SKM-1 (cell line): ENCODE measurements around the gene CIB1.

ENCODE experiments used
- DNase-seq: peaks from one replicate; lab custom pipeline; 2025; ENCODE audit not compliant: unreplicated experiment; lab: John Stamatoyannopoulos, UW

CIB1 gene

DNA sequence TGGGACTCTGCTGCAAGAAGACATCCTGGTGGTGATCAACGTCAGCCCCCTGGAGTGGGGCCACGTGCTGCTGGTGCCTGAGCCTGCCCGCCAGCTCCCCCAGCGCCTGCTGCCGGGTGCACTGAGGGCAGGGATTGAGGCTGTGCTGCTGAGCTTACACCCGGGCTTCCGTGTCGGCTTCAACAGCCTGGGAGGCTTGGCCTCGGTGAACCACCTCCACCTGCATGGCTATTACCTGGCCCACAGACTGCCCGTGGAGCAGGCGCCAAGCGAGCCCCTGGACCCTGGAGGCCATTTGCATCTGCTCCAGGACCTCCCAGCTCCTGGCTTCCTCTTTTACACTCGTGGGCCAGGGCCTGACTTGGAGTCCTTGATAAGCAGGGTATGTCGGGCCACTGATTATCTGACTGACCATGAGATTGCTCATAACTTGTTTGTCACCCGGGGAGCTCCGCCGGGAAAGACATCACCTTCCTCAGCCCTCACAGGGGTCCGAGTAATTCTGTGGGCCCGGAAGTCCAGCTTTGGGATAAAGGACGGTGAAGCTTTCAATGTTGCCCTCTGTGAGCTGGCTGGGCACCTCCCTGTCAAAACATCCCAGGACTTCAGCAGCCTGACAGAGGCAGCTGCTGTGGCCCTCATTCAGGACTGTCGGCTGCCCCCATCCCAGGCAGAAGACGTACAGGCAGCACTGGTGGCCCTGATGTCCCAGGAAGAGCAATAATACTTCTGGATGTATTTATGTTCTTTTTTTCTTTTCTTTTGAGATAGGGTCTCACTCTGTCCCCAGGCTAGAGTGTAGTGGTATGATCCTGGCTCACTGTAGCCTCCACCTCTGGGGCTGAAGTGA lies 7.8 kb upstream of the CIB1 start:
- DNase-seq, result no peak

DNA sequence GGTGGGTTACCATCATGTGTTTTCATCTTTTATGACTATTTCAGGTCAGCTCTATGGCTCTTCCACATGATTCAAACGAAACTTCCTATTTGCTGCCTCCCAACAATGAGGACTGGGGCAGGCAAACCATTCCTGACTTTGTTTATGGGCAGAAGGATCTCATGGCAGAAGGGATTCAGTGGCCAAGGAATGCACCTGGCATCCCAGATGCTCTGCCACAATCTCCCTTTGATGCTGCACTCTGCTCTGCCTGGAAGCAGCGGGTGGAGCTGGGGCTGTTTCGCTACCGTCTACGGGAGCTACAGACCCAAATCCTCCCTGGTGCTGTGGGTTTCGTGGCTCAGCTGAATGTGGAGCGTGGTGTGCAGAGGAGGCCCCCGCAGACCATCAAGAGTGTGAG lies 7.1 kb upstream of the CIB1 start:
- no peak for DNase-seq

DNA sequence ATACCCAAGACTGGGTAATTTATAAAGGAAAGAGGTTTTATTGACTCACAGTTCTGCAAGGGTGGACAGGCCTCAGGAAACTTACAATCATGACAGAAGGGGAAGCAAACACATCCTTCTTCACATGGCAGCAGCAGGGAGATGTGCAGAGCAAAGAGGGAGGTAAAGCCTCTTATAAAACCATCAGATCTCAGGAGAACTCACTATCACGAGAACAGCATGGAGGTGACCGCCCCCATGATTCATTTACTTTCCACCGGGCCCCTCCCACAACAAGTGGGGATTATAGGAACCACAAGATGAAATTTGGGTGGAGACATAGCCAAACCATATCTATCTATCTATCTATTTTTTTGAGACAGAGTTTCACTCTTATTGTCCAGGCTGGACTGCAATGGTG lies 5.6 kb upstream of the CIB1 start:
- DNase-seq, result no peak

DNA sequence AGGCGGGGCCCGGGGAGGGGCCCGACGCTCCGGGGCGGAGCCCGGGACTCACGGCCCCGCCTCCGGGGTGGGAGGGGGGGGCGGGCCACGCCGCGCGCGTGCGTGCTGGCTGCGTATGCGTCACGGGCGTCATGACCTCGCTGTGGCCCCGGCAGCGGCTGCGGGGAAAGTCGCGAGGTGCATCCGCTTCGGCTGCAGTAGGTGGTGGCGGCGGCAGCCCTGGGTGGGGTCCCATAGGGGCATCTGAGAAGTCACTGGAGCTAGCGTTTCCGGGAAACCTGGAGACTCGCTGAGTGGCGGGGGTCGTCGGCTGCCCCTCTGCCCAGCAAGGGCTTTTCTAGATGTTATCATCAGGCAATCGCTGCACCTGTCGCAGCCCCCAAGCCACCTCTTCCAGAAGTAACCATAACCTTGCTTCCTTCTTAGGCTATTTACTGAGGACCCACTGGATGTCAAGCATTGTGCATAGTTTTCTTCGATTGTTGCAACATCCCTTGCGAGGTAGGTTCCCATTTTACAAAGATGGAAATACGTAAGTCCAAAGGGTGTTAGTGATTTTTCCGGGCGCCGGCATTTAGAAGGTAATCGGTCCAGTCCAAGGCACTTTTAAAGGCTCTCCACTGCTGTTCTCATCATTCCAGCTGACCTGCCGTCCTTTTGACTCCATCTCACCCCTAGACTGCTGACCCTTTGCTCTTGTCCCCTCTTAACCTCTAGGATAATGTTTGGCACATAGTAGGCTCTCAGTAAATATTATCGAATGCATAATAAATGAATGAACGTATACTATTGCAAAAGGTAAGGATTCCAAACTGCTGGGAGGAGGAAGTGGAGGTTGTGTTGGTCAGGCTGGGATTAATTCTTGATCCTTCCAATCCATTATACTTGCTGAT lies 601 bp upstream of the CIB1 start, which contains the start of gene GDPGP1:
TSS of gene GDPGP1 (plus strand) at position 114 of the 893 bp plus-strand sequence. CDS start 6,700 bp downstream, outside the sequence.
- peak; percentile 97 for DNase-seq

DNA sequence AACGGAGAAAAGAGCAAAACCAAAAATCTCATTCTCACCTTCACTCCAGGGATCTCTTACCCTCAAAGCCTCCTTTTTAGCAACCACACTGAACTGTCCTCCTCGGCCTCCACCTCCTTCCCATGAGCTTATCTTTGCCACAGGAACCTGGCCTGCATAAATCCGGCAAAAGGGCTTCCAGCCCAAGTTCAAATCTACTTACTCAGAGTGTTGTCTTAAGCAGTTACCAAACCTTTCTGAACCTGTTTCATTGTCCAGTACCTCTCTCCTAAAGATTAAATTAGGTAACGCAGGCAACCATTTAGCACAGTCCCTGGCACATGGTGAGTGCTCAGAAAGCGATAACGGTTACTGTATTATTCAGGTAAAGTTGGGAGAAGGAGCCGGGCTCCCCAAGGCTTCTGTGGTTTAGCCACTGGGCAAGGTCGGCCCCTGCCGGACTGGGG lies 777 bp downstream of the CIB1 start:
- no peak for DNase-seq

DNA sequence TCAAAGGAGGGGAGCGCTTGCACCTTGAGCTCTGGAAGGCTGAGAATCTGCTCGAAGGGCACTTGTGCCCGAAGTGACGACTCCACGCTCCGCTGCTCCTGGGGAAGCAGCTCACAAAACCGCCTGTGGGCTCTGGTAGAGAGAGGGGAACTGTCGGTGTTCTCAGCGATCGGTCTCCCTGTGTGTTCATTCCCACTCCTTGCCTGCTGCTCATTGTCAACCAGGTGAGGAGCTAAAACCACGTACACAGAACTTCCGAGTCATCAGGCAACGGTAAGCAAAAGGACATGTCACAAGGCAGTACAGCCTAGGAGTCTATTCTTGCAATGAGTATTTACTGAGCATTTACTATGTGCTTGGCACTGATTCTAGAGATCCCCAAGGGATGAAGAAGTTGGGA lies 1.5 kb downstream of the CIB1 start:
- no peak for DNase-seq

DNA sequence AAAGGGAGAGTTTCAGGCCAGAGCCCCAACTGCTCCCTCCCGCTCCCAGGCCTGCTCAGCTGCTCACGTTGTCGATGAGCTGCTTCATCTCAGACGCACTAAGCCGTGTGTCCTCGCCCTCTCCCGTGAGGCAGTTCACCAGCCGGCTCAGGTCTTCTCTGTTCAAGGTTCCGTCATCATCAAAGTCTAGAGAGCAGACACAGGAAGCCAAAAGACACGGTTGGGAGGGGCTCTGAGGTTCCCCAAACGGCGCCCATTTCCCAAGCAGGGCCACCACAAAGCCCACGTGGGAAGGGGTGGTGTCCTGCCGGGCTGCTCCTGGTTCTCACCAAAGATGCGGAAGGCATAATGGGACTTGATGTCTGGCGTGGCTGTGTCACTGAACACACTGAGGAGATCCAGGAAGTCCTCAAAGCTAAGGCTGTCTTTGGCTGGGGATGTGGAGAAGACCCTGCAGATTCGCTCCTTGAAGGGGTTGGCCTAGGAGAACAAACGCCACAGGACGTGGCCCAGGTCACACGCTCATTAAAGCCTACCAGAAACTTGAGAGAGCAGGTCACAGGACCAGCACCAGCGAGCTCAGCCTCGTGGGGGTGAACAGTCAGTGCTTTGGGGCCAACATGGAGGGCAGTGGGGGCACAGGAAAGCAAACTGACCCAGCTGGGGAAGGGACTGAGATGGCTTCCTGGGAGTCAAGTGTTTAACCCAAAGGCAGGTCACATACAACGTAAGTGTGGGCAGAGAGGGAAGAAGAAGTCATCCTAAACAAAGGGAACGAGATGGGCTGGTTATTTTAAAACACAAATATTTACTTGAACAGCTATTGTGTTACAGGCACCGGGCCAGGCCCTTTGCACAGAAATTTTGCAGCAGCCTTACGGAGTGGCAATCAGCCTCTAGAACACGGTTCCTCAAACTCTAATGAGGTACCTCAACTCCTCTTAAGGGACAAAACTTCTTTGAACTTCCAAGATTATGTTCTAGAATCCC lies 2.4 kb downstream of the CIB1 start:
- no peak for DNase-seq

DNA sequence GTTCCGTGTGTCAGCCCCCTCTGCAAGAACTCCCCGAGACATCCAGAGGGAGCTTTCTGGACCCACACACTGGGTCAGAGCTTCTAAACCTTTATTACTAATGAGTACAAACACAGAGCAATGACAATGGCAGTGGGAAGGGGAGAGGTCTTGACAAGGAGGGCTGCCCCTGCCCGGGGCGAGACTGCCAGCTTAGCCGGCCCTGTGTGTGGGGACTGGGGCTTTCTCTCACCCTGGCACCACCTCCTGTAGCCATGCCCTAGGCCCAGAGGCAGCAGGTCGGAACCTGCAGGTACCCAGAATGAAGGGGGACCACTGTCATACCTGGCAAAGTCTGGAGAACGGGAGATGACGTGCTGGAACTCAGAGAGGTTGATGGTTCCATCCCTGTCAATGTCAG lies 3.1 kb downstream of the CIB1 start:
- DNase-seq, result no peak

DNA sequence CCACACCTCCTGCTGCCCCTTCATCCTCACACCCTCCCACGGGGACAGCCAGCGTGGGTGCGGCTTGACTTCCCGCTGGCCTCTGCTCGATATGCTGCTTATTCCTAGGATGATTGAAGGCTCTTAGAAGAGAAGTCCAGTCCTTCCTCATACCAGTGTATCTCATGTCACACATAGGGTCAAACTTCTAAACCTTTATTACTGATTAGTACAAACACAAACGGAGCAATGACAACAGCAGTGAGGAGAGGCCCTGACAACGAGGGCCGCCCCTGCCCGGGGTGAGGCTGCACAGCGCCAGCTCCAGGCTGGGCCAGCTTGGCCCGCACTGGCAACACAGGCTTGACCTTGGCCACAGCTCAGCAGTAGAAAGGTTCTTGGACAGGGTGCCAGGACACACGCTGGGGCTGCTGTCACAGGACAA lies 3.7 kb downstream of the CIB1 start:
- no peak for DNase-seq

DNA sequence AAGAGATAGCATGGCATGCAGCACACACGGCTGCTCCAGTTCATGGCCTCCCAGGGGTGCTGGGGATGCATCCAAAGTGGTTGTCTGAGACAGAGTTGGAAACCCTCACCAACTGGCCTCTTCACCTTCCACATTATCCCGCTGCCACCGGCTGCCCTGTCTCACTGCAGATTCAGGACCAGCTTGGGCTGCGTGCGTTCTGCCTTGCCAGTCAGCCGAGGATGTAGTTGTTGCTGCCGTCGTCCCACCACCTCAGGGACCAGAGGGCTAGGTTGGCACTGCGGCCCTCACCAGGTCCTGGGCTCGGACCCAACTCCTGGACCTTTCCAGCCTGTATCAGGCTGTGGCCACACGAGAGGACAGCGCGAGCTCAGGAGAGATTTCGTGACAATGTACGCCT lies 4.8 kb downstream of the CIB1 start:
- no peak for DNase-seq

DNA sequence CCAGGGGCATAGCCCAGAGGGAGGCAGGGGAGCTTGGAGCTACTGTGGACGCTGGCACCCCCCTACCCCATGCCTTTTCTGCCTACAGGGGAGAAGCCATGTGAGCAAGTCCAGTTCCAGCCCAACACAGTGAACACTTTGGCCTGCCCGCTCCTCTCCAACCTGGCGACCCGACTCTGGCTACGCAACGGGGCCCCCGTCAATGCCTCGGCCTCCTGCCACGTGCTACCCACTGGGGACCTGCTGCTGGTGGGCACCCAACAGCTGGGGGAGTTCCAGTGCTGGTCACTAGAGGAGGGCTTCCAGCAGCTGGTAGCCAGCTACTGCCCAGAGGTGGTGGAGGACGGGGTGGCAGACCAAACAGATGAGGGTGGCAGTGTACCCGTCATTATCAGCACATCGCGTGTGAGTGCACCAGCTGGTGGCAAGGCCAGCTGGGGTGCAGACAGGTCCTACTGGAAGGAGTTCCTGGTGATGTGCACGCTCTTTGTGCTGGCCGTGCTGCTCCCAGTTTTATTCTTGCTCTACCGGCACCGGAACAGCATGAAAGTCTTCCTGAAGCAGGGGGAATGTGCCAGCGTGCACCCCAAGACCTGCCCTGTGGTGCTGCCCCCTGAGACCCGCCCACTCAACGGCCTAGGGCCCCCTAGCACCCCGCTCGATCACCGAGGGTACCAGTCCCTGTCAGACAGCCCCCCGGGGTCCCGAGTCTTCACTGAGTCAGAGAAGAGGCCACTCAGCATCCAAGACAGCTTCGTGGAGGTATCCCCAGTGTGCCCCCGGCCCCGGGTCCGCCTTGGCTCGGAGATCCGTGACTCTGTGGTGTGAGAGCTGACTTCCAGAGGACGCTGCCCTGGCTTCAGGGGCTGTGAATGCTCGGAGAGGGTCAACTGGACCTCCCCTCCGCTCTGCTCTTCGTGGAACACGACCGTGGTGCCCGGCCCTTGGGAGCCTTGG lies 5.6 kb downstream of the CIB1 start:
- no peak for DNase-seq

DNA sequence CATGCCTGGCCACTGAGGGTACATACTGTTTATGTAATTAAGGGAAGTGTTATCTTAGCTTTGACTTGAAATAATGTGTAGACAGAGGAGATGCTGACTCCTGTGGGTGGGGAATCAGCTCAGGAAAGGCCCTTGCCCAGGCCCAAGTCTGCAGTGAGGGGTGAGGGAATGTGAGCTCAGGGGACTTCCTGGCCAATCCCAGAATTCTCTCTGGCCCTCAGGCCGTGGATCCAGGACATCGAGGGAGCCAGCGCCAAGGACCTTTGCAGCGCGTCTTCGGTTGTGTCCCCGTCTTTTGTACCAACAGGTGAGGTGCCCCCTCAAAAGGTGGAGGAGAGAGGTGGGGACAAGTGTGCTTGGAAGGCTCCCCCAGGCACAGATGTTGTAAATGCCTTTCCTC lies 6.4 kb downstream of the CIB1 start:
- no peak for DNase-seq

DNA sequence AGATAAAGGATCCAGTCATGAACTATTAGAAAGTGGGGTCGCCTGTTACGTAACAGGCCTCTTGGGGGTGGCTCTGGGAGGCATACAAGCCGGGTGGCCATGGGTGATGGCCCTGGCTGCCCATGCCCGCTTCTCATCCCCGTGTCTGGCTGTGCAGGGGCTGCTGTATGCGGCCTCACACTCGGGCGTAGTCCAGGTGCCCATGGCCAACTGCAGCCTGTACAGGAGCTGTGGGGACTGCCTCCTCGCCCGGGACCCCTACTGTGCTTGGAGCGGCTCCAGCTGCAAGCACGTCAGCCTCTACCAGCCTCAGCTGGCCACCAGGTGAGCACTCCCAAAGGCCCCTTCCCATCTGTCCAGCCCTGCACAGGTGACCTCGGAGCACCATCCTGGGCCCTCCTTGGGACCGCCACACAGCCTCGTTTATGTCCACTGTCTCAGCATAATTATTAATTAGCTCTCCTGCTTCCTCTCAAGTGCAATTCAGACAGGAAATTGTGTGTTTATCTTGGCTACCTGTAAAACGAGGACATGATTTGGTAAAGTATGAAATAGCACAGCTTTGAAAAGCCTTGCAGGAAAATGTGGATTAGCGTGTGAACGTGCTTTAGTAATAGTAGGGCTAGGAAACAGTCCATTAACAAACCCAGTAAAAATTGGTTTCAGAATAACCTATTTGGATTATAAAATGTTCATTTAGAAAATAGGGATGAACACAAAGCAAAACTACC lies 8.1 kb downstream of the CIB1 start:
- DNase-seq, result no peak

DNA sequence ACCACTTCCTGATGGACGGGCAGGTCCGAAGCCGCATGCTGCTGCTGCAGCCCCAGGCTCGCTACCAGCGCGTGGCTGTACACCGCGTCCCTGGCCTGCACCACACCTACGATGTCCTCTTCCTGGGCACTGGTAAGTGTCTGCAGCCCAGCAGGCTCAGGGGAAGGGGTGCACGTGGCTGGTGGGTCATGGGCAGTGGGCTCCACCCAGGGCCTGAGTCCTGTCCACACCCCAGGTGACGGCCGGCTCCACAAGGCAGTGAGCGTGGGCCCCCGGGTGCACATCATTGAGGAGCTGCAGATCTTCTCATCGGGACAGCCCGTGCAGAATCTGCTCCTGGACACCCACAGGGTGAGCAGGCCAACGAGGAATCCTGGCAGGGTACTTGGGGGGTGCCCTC lies 8.7 kb downstream of the CIB1 start:
- DNase-seq, result no peak

DNA sequence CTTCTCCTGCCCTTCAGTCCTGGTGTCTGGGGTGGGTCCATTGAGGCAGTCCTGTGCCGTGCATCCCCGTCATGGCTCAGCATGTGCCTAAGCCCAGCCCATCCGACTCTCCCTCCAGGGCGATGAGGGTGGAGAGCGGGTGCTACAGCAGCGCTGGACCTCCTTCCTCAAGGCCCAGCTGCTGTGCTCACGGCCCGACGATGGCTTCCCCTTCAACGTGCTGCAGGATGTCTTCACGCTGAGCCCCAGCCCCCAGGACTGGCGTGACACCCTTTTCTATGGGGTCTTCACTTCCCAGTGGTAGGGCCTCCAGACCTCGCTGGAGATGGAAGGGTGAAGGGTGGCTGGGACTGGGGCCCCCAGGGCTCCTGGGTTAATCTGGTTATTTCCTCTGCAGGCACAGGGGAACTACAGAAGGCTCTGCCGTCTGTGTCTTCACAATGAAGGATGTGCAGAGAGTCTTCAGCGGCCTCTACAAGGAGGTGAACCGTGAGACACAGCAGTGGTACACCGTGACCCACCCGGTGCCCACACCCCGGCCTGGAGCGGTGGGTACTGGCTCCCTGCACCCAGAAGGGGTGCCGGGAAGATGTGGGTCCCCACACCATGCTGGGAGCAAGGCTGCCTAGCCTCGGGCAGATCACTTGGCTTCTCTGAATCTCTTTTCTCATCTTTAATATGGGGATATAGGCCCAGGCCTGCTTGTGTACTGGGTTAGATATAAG lies 10.1 kb downstream of the CIB1 start:
- no peak for DNase-seq

DNA sequence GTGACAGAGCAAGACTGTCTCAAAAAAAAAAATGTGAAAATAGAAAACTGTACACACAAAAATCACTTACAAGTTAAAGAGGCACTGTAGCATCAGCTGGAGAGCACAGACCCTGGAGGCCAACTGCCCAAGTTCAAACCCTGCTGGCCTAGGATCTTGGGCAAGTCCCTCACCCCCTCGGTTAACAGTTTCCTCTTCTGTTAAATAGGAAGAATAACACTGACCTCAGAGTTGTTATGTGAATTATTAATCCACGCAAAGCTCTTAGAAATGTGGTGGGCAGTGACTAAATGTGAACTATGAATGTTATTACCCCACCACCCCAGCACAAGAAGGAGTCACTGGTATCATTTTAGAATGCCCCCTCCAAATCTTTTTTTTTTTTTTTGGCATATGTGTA lies 11.2 kb downstream of the CIB1 start:
- no peak for DNase-seq

DNA sequence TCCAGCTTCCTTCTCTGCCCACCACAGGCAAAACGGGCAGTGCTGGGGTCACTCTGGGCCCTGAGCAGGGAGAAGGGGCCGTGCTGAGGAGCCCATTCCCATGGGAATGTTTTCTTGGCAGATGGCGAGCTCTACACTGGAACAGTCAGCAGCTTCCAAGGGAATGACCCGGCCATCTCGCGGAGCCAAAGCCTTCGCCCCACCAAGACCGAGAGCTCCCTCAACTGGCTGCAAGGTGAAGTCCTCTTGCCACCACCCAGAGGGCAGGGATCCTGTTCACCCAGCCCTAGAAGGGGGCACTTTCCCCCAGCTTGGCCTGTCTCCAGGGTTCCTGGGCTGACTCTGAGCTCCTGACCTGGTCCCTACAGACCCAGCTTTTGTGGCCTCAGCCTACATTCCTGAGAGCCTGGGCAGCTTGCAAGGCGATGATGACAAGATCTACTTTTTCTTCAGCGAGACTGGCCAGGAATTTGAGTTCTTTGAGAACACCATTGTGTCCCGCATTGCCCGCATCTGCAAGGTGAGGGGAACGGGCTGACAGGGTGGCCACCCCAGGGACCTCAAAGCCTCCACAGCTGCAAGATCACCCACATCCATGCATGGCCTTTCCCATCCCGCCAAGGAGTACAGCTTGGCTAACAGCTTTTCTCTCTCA lies 12.4 kb downstream of the CIB1 start:
- DNase-seq, result peak; percentile 29
